Neural crest cell (in vitro differentiated cells): ENCODE data around the gene FECH. TPM values are rescaled to one million over a fixed set of nuclear protein-coding genes. Genes with fewer than 3 reads are reported as not detected.
A peak's percentile ranks its signal among the peaks of the same experiment; 100 is the strongest.

Experiments used
- DNase-seq: peaks from one replicate; pipeline ENCODE4 v3.0.0; 2021; ENCODE audit warnings: low read depth, mixed read lengths, low spot score
- H3K27ac Mint-ChIP-seq: one replicate; pipeline ENCODE4 v1.8.0; 2021; ENCODE audit warnings: mild to moderate bottlenecking, mixed read lengths; ENCODE audit not compliant: unreplicated experiment
- H3K27me3 Mint-ChIP-seq: 2 replicates; pipeline ENCODE4 v1.8.0; 2021; ENCODE audit warnings: low read depth, mild to moderate bottlenecking, mixed read lengths
- H3K36me3 Mint-ChIP-seq: 2 replicates; pipeline ENCODE4 v1.8.0; 2021; ENCODE audit warnings: low read depth, mild to moderate bottlenecking, mixed read lengths
- H3K4me1 Mint-ChIP-seq: 2 replicates; pipeline ENCODE4 v1.8.0; 2021; ENCODE audit warnings: mixed read lengths
- H3K4me3 Mint-ChIP-seq: one replicate; pipeline ENCODE4 v1.8.0; 2021; ENCODE audit warnings: mild to moderate bottlenecking, mixed read lengths
- H3K9me3 Mint-ChIP-seq: 2 replicates; pipeline ENCODE4 v1.8.0; 2021; ENCODE audit warnings: mixed read lengths
- CTCF ChIP-seq: fragments of 200-600 bp; sonication (generic); conservative IDR thresholded peaks from 2 replicates; pipeline ENCODE4 v1.5.0; 2021; ENCODE audit warnings: antibody characterized with exemption, mild to moderate bottlenecking
- total RNA-seq: library from RNA; stranded (reverse); gene quantifications from 2 replicates; pipeline ENCODE4 v1.2.1, GENCODE V29; 2021

FECH gene
- total RNA-seq, 1 donor from 2014 or later, result 16.9 TPM

GRCh38 chr18:57587098-57587661 lies 678 bp upstream of the FECH start:
- TF ChIP-seq CTCF, result no peak
- no peak for DNase-seq

GRCh38 chr18:57585855-57586250 lies 649 bp downstream of the FECH start:
- no peak overlapping the region for H3K27ac Mint-ChIP-seq
- no peaks in the 10 kb centered on the region for H3K27me3 Mint-ChIP-seq
- DNase-seq, result no peak

More at GRCh38 chr18:57587098-57587661, 678 bp upstream of the FECH start:
- H3K4me1 Mint-ChIP-seq, result peaks cover 19% of the 10 kb centered on the region
- H3K9me3 Mint-ChIP-seq, result no peaks in the 10 kb centered on the region
- H3K36me3 Mint-ChIP-seq, result no peaks in the 10 kb centered on the region
- no peak overlapping the region for H3K27ac Mint-ChIP-seq
- peak overlapping the region; percentile 80 for H3K4me3 Mint-ChIP-seq
- H3K27me3 Mint-ChIP-seq, result no peaks in the 10 kb centered on the region

GRCh38 chr18:57585421-57585820 lies 1.1 kb downstream of the FECH start:
- Mint-ChIP-seq H3K4me1 (peaks cover 19% of the 10 kb centered on the region), H3K9me3 (no peaks in the 10 kb centered on the region), H3K4me3 (peak overlapping the region; percentile 84), H3K36me3 (no peaks in the 10 kb centered on the region), H3K27me3 (no peaks in the 10 kb centered on the region), H3K27ac (no peak overlapping the region)
- DNase-seq, result no peak
- no peak for TF ChIP-seq CTCF

More at GRCh38 chr18:57585855-57586250, 649 bp downstream of the FECH start:
- H3K9me3 Mint-ChIP-seq, result no peaks in the 10 kb centered on the region
- H3K4me3 Mint-ChIP-seq, result peak overlapping the region; percentile 84
- peaks cover 19% of the 10 kb centered on the region for H3K4me1 Mint-ChIP-seq
- H3K36me3 Mint-ChIP-seq, result no peaks in the 10 kb centered on the region
- TF ChIP-seq CTCF, result no peak

- H3K9me3 Mint-ChIP-seq, result no peaks in the 10 kb centered on the region
- no peaks in the 10 kb centered on the region for H3K36me3 Mint-ChIP-seq
- H3K27ac Mint-ChIP-seq, result no peak overlapping the region
- H3K4me3 Mint-ChIP-seq, result peak overlapping the region; percentile 71
- peaks cover 19% of the 10 kb centered on the region for H3K4me1 Mint-ChIP-seq
- no peak for DNase-seq
- H3K27me3 Mint-ChIP-seq, result no peaks in the 10 kb centered on the region
- no peak for TF ChIP-seq CTCF
These were observed 2.1 kb downstream of the FECH start for GRCh38 chr18:57584444-57584843.

GRCh38 chr18:57583297-57583835 lies 3.1 kb downstream of the FECH start:
- no peaks in the 10 kb centered on the region for H3K36me3 Mint-ChIP-seq
- no peak overlapping the region for H3K27ac Mint-ChIP-seq
- TF ChIP-seq CTCF, result no peak
- H3K4me1 Mint-ChIP-seq, result peaks cover 19% of the 10 kb centered on the region
- no peak for DNase-seq
- no peaks in the 10 kb centered on the region for H3K27me3 Mint-ChIP-seq
- H3K9me3 Mint-ChIP-seq, result no peaks in the 10 kb centered on the region
- H3K4me3 Mint-ChIP-seq, result peak overlapping the region; percentile 66
